NCI-H146 treated with DMSO at 0.1 percent for 48 hours (cell line): ENCODE data around the gene M1AP.
A peak's percentile ranks its signal among the peaks of the same experiment; 100 is the strongest.

Experiments
- DNase-seq: peaks from one replicate; lab custom pipeline; 2025; ENCODE audit not compliant: unreplicated experiment; lab: John Stamatoyannopoulos, UW

M1AP gene

GRCh38 chr2:74551530-74551929 lies 96.6 kb downstream of the M1AP start:
- no peak for DNase-seq

- DNase-seq, result no peak
These were observed 97.9 kb downstream of the M1AP start for GRCh38 chr2:74550231-74550630.

GRCh38 chr2:74548900-74549826 lies 99.0 kb downstream of the M1AP start:
- peak; percentile 55 for DNase-seq

- DNase-seq, result peak; percentile 47
These were observed 99.7 kb downstream of the M1AP start for GRCh38 chr2:74548285-74548899.

GRCh38 chr2:74546004-74546403 lies 102.1 kb downstream of the M1AP start:
- DNase-seq, result no peak

- no peak for DNase-seq
These were observed 103.5 kb downstream of the M1AP start for GRCh38 chr2:74544634-74545033.

- DNase-seq, result no peak
These were observed 105.2 kb downstream of the M1AP start for GRCh38 chr2:74542978-74543377.

GRCh38 chr2:74540291-74540690 lies 107.8 kb downstream of the M1AP start:
- DNase-seq, result no peak

- no peak for DNase-seq
These were observed 109.2 kb downstream of the M1AP start for GRCh38 chr2:74538881-74539339.

GRCh38 chr2:74537140-74537539 lies 111.0 kb downstream of the M1AP start:
- DNase-seq, result no peak

- DNase-seq, result no peak
These were observed 111.8 kb downstream of the M1AP start for GRCh38 chr2:74536166-74536950.

GRCh38 chr2:74535440-74535965 lies 112.6 kb downstream of the M1AP start:
- DNase-seq, result no peak

- no peak for DNase-seq
These were observed 113.7 kb downstream of the M1AP start for GRCh38 chr2:74534411-74534810.

- no peak for DNase-seq
These were observed 114.7 kb downstream of the M1AP start for GRCh38 chr2:74533464-74533863.

- DNase-seq, result peak; percentile 18
These were observed 115.9 kb downstream of the M1AP start for GRCh38 chr2:74532222-74532621.

GRCh38 chr2:74531666-74532065 lies 116.5 kb downstream of the M1AP start:
- no peak for DNase-seq

GRCh38 chr2:74530239-74531187 lies 117.6 kb downstream of the M1AP start:
- peak; percentile 23 for DNase-seq

GRCh38 chr2:74529357-74530238 lies 118.5 kb downstream of the M1AP start, which contains the start of the genes AUP1 and HTRA2:
Gene AUP1, minus strand, starts transcription at chr2:74529706. Its CDS starts 77 bp downstream, at chr2:74529629.
Gene HTRA2, plus strand, starts transcription at chr2:74529933. Its CDS starts 74 bp downstream, at chr2:74530007.
- DNase-seq, result peak; percentile 95
